ENCODE measurements around the gene CCBE1. TPM values are rescaled to one million over a fixed set of nuclear protein-coding genes. Genes with fewer than 3 reads are reported as not detected.

The CCBE1 gene
- polyA plus RNA-seq, 1 donor from 2014 or later: 0.19 TPM

DNA sequence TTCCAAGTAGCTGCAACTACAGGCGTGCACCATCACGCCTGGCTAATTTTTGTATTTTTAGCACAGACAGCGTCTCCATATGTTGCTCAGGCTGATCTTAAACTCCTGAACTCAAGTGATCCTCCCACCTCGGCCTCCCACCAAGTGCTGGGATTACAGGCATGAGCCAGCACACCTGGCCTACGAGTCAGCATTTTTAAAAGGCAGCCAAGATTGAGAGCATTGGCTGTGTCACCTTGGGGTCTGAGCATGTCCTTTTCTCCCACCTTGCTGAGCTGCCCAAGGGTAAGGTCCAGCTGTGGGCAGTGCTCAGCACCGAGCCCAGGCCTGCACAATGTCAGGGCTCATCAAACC lies 195.3 kb downstream of the CCBE1 start:
- Histone ChIP-seq H3K4me2 (ENCODE audit: low read length) (no peak overlapping the region), H3K27ac (ENCODE audit: low read length) (no peak overlapping the region), H3K9ac (ENCODE audit: low read length) (no peak overlapping the region), H3K36me3 (ENCODE audit: insufficient read depth, low read length) (no peaks in the 10 kb centered on the region), H3K4me3 (ENCODE audit: low read length) (no peak overlapping the region), H3K9me2 (ENCODE audit: insufficient read depth, low read length) (no peaks in the 10 kb centered on the region), H3K79me2 (replicated peaks; ENCODE audit: insufficient read depth, low read length) (no peaks in the 10 kb centered on the region), H4K20me1 (ENCODE audit: insufficient read depth) (no peaks in the 10 kb centered on the region), H3F3A (ENCODE audit: insufficient read depth, low read length, poor library complexity, severe bottlenecking) (no peaks in the 10 kb centered on the region), H3K9me3 (ENCODE audit: low read length) (peaks cover 4% of the 10 kb centered on the region), H2AFZ (ENCODE audit: low read depth, low read length) (no peak overlapping the region), H3K27me3 (ENCODE audit: insufficient read depth, low read depth, low read length) (no peaks in the 10 kb centered on the region)
- TF ChIP-seq POLR2AphosphoS5 (IDR thresholded peaks at IDR 0.05) (no peak), EP300 (conservative IDR thresholded peaks at IDR 0.05; ENCODE audit: poor library complexity, severe bottlenecking) (no peak), RAD21 (conservative IDR thresholded peaks at IDR 0.05) (no peak), TAF1 (IDR thresholded peaks at IDR 0.05; ENCODE audit: low read depth) (no peak), EZH2 (IDR thresholded peaks at IDR 0.05; ENCODE audit: borderline replicate concordance, insufficient read depth, low read length, poor library complexity, severe bottlenecking) (no peak)
- TF ChIP-seq, protein P1, sequence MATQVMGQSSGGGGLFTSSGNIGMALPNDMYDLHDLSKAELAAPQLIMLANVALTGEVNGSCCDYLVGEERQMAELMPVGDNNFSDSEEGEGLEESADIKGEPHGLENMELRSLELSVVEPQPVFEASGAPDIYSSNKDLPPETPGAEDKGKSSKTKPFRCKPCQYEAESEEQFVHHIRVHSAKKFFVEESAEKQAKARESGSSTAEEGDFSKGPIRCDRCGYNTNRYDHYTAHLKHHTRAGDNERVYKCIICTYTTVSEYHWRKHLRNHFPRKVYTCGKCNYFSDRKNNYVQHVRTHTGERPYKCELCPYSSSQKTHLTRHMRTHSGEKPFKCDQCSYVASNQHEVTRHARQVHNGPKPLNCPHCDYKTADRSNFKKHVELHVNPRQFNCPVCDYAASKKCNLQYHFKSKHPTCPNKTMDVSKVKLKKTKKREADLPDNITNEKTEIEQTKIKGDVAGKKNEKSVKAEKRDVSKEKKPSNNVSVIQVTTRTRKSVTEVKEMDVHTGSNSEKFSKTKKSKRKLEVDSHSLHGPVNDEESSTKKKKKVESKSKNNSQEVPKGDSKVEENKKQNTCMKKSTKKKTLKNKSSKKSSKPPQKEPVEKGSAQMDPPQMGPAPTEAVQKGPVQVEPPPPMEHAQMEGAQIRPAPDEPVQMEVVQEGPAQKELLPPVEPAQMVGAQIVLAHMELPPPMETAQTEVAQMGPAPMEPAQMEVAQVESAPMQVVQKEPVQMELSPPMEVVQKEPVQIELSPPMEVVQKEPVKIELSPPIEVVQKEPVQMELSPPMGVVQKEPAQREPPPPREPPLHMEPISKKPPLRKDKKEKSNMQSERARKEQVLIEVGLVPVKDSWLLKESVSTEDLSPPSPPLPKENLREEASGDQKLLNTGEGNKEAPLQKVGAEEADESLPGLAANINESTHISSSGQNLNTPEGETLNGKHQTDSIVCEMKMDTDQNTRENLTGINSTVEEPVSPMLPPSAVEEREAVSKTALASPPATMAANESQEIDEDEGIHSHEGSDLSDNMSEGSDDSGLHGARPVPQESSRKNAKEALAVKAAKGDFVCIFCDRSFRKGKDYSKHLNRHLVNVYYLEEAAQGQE (IDR thresholded peaks at IDR 0.05; ENCODE audit: borderline replicate concordance): no peak
- TF ChIP-seq, protein P2, sequence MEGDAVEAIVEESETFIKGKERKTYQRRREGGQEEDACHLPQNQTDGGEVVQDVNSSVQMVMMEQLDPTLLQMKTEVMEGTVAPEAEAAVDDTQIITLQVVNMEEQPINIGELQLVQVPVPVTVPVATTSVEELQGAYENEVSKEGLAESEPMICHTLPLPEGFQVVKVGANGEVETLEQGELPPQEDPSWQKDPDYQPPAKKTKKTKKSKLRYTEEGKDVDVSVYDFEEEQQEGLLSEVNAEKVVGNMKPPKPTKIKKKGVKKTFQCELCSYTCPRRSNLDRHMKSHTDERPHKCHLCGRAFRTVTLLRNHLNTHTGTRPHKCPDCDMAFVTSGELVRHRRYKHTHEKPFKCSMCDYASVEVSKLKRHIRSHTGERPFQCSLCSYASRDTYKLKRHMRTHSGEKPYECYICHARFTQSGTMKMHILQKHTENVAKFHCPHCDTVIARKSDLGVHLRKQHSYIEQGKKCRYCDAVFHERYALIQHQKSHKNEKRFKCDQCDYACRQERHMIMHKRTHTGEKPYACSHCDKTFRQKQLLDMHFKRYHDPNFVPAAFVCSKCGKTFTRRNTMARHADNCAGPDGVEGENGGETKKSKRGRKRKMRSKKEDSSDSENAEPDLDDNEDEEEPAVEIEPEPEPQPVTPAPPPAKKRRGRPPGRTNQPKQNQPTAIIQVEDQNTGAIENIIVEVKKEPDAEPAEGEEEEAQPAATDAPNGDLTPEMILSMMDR (IDR thresholded peaks at IDR 0.05; ENCODE audit: poor library complexity, severe bottlenecking): no peak

DNA sequence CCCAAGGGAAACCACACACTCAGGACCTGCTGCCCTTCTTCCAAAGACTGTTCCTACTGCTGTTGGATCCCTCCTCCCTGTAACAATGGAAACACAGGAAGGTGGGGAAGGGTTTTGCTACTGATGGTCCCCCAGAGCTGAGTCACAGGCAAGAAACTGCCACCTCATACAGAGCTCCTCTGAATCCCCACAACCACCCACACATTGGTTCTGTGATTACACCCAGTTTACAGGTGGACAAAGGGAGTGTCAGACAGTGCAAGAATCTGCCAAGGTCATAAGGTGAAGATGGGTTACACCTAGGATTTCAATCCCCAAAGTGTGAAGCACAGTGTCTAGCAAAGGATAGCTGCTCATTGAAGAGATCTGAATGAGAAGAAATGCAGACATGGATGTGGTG lies 196.5 kb downstream of the CCBE1 start:
- Histone ChIP-seq H2AFZ (ENCODE audit: low read depth, low read length) (no peak overlapping the region), H3K9me3 (ENCODE audit: low read length) (peaks cover 4% of the 10 kb centered on the region), H3K27ac (ENCODE audit: low read length) (no peak overlapping the region), H3K4me2 (ENCODE audit: low read length) (no peak overlapping the region), H3K27me3 (ENCODE audit: insufficient read depth, low read depth, low read length) (no peaks in the 10 kb centered on the region), H3K4me3 (ENCODE audit: low read length) (no peak overlapping the region), H3K79me2 (replicated peaks; ENCODE audit: insufficient read depth, low read length) (no peaks in the 10 kb centered on the region), H3K9me2 (ENCODE audit: insufficient read depth, low read length) (no peaks in the 10 kb centered on the region), H3F3A (ENCODE audit: insufficient read depth, low read length, poor library complexity, severe bottlenecking) (no peaks in the 10 kb centered on the region), H3K36me3 (ENCODE audit: insufficient read depth, low read length) (no peaks in the 10 kb centered on the region), H4K20me1 (ENCODE audit: insufficient read depth) (no peaks in the 10 kb centered on the region), H3K9ac (ENCODE audit: low read length) (no peak overlapping the region)
- TF ChIP-seq RAD21 (conservative IDR thresholded peaks at IDR 0.05): no peak
- TF ChIP-seq, protein P1 (IDR thresholded peaks at IDR 0.05; ENCODE audit: borderline replicate concordance): no peak
